Measurements from ENCODE around the gene ADCK1.
"Not testable (repeated sequence)": the region's sequence is repeated elsewhere in the genome, so short reads cannot be mapped to it uniquely, and the experiment has no call there.

The ADCK1 gene

GRCh38 chr14:77866932-77867331 lies 67.0 kb downstream of the ADCK1 start:
- no peak for DNase-seq

- DNase-seq, result no peak
Observed at GRCh38 chr14:77867476-77867875, 67.6 kb downstream of the ADCK1 start.

GRCh38 chr14:77868552-77869285 lies 68.8 kb downstream of the ADCK1 start:
- DNase-seq, result no peak

GRCh38 chr14:77869340-77869739 lies 69.4 kb downstream of the ADCK1 start:
- no peak for DNase-seq

GRCh38 chr14:77870646-77871045 lies 70.7 kb downstream of the ADCK1 start:
- DNase-seq, result no peak

- DNase-seq, result no peak
Observed at GRCh38 chr14:77872152-77872551, 72.2 kb downstream of the ADCK1 start.

GRCh38 chr14:77872983-77873382 lies 73.1 kb downstream of the ADCK1 start:
- no peak for DNase-seq

GRCh38 chr14:77878783-77879182 lies 78.9 kb downstream of the ADCK1 start:
- no peak for DNase-seq

GRCh38 chr14:77880056-77880455 lies 80.1 kb downstream of the ADCK1 start:
- no peak for DNase-seq

- DNase-seq, result no peak
Observed at GRCh38 chr14:77882098-77882497, 82.2 kb downstream of the ADCK1 start.

- no peak for DNase-seq
Observed at GRCh38 chr14:77882636-77883035, 82.7 kb downstream of the ADCK1 start.

GRCh38 chr14:77883131-77883846 lies 83.4 kb downstream of the ADCK1 start:
- DNase-seq, result no peak

- DNase-seq, result no peak
Observed at GRCh38 chr14:77883847-77884238, 83.9 kb downstream of the ADCK1 start.

- DNase-seq, result no peak
Observed at GRCh38 chr14:77885367-77885766, 85.5 kb downstream of the ADCK1 start.

GRCh38 chr14:77886010-77886409 lies 86.1 kb downstream of the ADCK1 start:
- no peak for DNase-seq

GRCh38 chr14:77888903-77889302 lies 89.0 kb downstream of the ADCK1 start:
- DNase-seq, result not testable (repeated sequence)

GRCh38 chr14:77889971-77890442 lies 90.1 kb downstream of the ADCK1 start:
- DNase-seq, result peak; percentile 19

- DNase-seq, result no peak
Observed at GRCh38 chr14:77890873-77891272, 91.0 kb downstream of the ADCK1 start.

- no peak for DNase-seq
Observed at GRCh38 chr14:77892381-77892871, 92.5 kb downstream of the ADCK1 start.

- DNase-seq, result no peak
Observed at GRCh38 chr14:77892890-77893484, 93.1 kb downstream of the ADCK1 start.

GRCh38 chr14:77897374-77897773 lies 97.5 kb downstream of the ADCK1 start:
- DNase-seq, result no peak

- DNase-seq, result no peak
Observed at GRCh38 chr14:77902811-77903210, 102.9 kb downstream of the ADCK1 start.

- no peak for DNase-seq
Observed at GRCh38 chr14:77903221-77903620, 103.3 kb downstream of the ADCK1 start.

Data from activated CD4-positive, alpha-beta T cell treated with anti-CD3 and anti-CD28 coated beads, Interleukin-10, Interleukin-2, amounts not matched to agents 100 ng/mL and 50 ng/mL, durations not matched to agents 16 hours and 8 hours (primary cell).